ENCODE results near the gene RNPS1.

The RNPS1 gene

GRCh38 chr16:2233872-2234812 is 33.8 kb downstream of the RNPS1 start:
- DNase-seq = no peak

GRCh38 chr16:2233046-2233775 is 34.7 kb downstream of the RNPS1 start:
- no peak for DNase-seq

- DNase-seq = no peak
Measured at GRCh38 chr16:2232094-2232990, 35.6 kb downstream of the RNPS1 start.

GRCh38 chr16:2231016-2231931 is 36.7 kb downstream of the RNPS1 start:
- DNase-seq = no peak

- no peak for DNase-seq
Measured at GRCh38 chr16:2230376-2230775, 37.5 kb downstream of the RNPS1 start.

- DNase-seq = no peak
Measured at GRCh38 chr16:2229632-2230250, 38.2 kb downstream of the RNPS1 start.

GRCh38 chr16:2229091-2229490 is 38.8 kb downstream of the RNPS1 start:
- no peak for DNase-seq

- DNase-seq = no peak
Measured at GRCh38 chr16:2228161-2228824, 39.6 kb downstream of the RNPS1 start.

GRCh38 chr16:2226918-2227317 is 41.0 kb downstream of the RNPS1 start:
- no peak for DNase-seq

- DNase-seq = no peak
Measured at GRCh38 chr16:2226245-2226793, 41.6 kb downstream of the RNPS1 start.

- peak; percentile 28 for DNase-seq
Measured at GRCh38 chr16:2223942-2224486, 43.9 kb downstream of the RNPS1 start.

- DNase-seq = peak; percentile 100
Measured at GRCh38 chr16:2223221-2223941, 44.5 kb downstream of the RNPS1 start, which contains the start of gene E4F1. Gene E4F1, plus strand, starts transcription at chr16:2223591. Its CDS starts 23 bp downstream, at chr16:2223614.

GRCh38 chr16:2216330-2216729 is 51.6 kb downstream of the RNPS1 start:
- DNase-seq = no peak

- no peak for DNase-seq
Measured at GRCh38 chr16:2214719-2214968, 53.3 kb downstream of the RNPS1 start, which contains the start of gene PGP. Gene PGP, minus strand, starts transcription at chr16:2214840. Its CDS starts 63 bp downstream, at chr16:2214777.

GRCh38 chr16:2213817-2214718 is 53.9 kb downstream of the RNPS1 start:
- DNase-seq = no peak

- no peak for DNase-seq
Measured at GRCh38 chr16:2212362-2213324, 55.3 kb downstream of the RNPS1 start.

GRCh38 chr16:2211923-2212347 is 56.0 kb downstream of the RNPS1 start:
- DNase-seq = no peak
